HCT116 (cell line): ENCODE results near the gene ZNF74. TPM values are rescaled to one million over a fixed set of nuclear protein-coding genes. Genes with fewer than 3 reads are reported as not detected.

Experiments used
- ATAC-seq: fragments of 200-7000 bp; cut with Tn5 transposase; 2 replicates; pipeline ENCODE4 v1.9.1; 2020; ENCODE audit warnings: mild to moderate bottlenecking, moderate library complexity
- BruUV-seq: library from RNA; stranded (reverse); fragments of 400-500 nt; replicated peaks from 2 replicates; lab custom pipeline; 2021; lab: Mats Ljungman, UMichigan
- CTCF ChIA-PET: fragments of 300-600 bp; sonication (Branson Sonifier 250); formaldehyde crosslinking; loops from one replicate; lab custom pipeline; 2021; ENCODE audit warnings: antibody characterized with exemption; lab: Charles Lee
- POLR2A ChIA-PET: fragments of 300-600, 350-600 bp; sonication (Branson Sonifier 250); formaldehyde crosslinking; loops from one replicate; lab custom pipeline; 2021; ENCODE audit warnings: antibody characterized with exemption; lab: Charles Lee
- RAD21 ChIA-PET, 2 experiments: fragments of 300-600 bp; sonication (Branson Sonifier 250); formaldehyde crosslinking; loops; one replicate each; lab custom pipeline; 2023; ENCODE audit warnings: low total read pairs in 2 of 2; ENCODE audit not compliant: uncharacterized antibody in 2 of 2, unreplicated experiment in 2 of 2, low non-redundant PET in 1 of 2; lab: Charles Lee
- DNase-seq: peaks from one replicate; pipeline ENCODE4 v3.0.0-alpha.2; 2010; ENCODE audit warnings: low read depth, low spot score
- H2AFZ ChIP-seq: fragments of 200-600 bp; shearing (Covaris generic), sonication (generic); 2 replicates; pipeline ENCODE4 v1.6.1; 2017; ENCODE audit warnings: low read depth, mixed run types, mixed read lengths, antibody characterized with exemption, low read length; ENCODE audit not compliant: poor library complexity, severe bottlenecking
- H3K27ac ChIP-seq: 2 replicates; pipeline ENCODE4 v1.5.1; 2012; ENCODE audit warnings: low read depth, low read length
- H3K27me3 ChIP-seq: fragments of 200-600 bp; sonication (generic); 2 replicates; pipeline ENCODE4 v1.6.1; 2016; ENCODE audit warnings: mixed run types, low read length, mixed read lengths; ENCODE audit not compliant: insufficient read depth
- H3K36me3 ChIP-seq, 2 experiments: fragments of 200-500 bp in 1 of 2; fragments of 200-600 bp in 1 of 2; sonication (Bioruptor generic) in 1 of 2; sonication (generic) in 1 of 2; 2 replicates each; pipeline versions ENCODE4 v1.5.1 to v1.6.1; 2014 to 2016; ENCODE audit warnings: low read length in 2 of 2, inconsistent platforms in 1 of 2, mixed read lengths in 1 of 2, mixed run types in 1 of 2; ENCODE audit not compliant: insufficient read depth in 2 of 2, control insufficient read depth in 1 of 2
- H3K4me1 ChIP-seq, 2 experiments: fragments of 200-600 bp in 1 of 2; sonication (generic) in 1 of 2; 2 replicates each; pipeline versions ENCODE4 v1.5.1 to v1.6.1; 2012 to 2017; ENCODE audit warnings: low read length in 2 of 2, inconsistent platforms in 1 of 2, mild to moderate bottlenecking in 1 of 2, mixed read lengths in 1 of 2, mixed run types in 1 of 2, moderate library complexity in 1 of 2; ENCODE audit not compliant: insufficient read depth in 2 of 2, control insufficient read depth in 1 of 2
- H3K4me2 ChIP-seq: fragments of 200-600 bp; sonication (generic); 2 replicates; pipeline ENCODE4 v1.6.1; 2017; ENCODE audit warnings: mixed run types, low read length, mixed read lengths
- H3K4me3 ChIP-seq, 2 experiments: fragments of 200-600 bp in 1 of 2; sonication (generic) in 1 of 2; replicated peaks in 1 of 2; 2 replicates each; pipeline ENCODE4 v1.5.1; 2011 to 2016; ENCODE audit warnings: low read length in 2 of 2, control low read depth in 1 of 2, low read depth in 1 of 2, mild to moderate bottlenecking in 1 of 2, mixed read lengths in 1 of 2, mixed run types in 1 of 2
- H3K79me2 ChIP-seq: fragments of 200-600 bp; sonication (generic); 2 replicates; pipeline ENCODE4 v1.6.1; 2017; ENCODE audit warnings: mild to moderate bottlenecking, mixed run types, low read length, moderate library complexity, mixed read lengths; ENCODE audit not compliant: insufficient read depth
- H3K9ac ChIP-seq: fragments of 200-600 bp; sonication (generic); 2 replicates; pipeline ENCODE4 v1.6.1; 2016; ENCODE audit warnings: low read length, mixed read lengths
- H3K9me2 ChIP-seq: fragments of 200-600 bp; sonication (generic), shearing (Covaris generic); 2 replicates; pipeline ENCODE4 v1.6.1; 2017; ENCODE audit warnings: mixed run types, mild to moderate bottlenecking, moderate library complexity; ENCODE audit not compliant: insufficient read depth
- H3K9me3 ChIP-seq, 2 experiments: fragments of 200-500 bp in 1 of 2; fragments of 200-600 bp in 1 of 2; sonication (Bioruptor generic) in 1 of 2; sonication (generic) in 1 of 2; 2 replicates each; pipeline ENCODE4 v1.6.1; 2014 to 2017; ENCODE audit warnings: low read length in 2 of 2, mixed read lengths in 2 of 2, inconsistent platforms in 1 of 2, low read depth in 1 of 2, mild to moderate bottlenecking in 1 of 2, mixed run types in 1 of 2, moderate library complexity in 1 of 2; ENCODE audit not compliant: control insufficient read depth in 1 of 2, insufficient read depth in 1 of 2
- H4K20me1 ChIP-seq: fragments of 200-600 bp; sonication (generic), shearing (Covaris generic); 2 replicates; pipeline ENCODE4 v1.6.1; 2017; ENCODE audit warnings: mixed run types, mild to moderate bottlenecking, moderate library complexity; ENCODE audit not compliant: insufficient read depth
- ATF3 ChIP-seq: IDR thresholded peaks from 2 replicates; pipeline ENCODE4 v1.6.1; 2012
- CBX3 ChIP-seq: IDR thresholded peaks from 2 replicates; pipeline ENCODE4 v1.6.1; 2012; ENCODE audit warnings: low read depth
- CEBPB ChIP-seq: IDR thresholded peaks from 2 replicates; pipeline ENCODE4 v1.6.1; 2012; ENCODE audit warnings: low read depth
- ELF1 ChIP-seq: IDR thresholded peaks from 2 replicates; pipeline ENCODE4 v1.6.1; 2012; ENCODE audit warnings: low read depth, borderline replicate concordance
- EZH2 ChIP-seq: fragments of 200-600 bp; sonication (generic); IDR thresholded peaks from 2 replicates; pipeline ENCODE4 v1.6.1; 2017; ENCODE audit warnings: antibody characterized with exemption, mixed run types
- EZH2phosphoT487 ChIP-seq: fragments of 200-600 bp; IDR thresholded peaks from 2 replicates; pipeline ENCODE4 v1.6.1; 2018; ENCODE audit warnings: antibody characterized with exemption, borderline replicate concordance
- FOSL1 ChIP-seq: IDR thresholded peaks from 2 replicates; pipeline ENCODE4 v1.6.1; 2012; ENCODE audit warnings: low read depth
- SRF ChIP-seq: IDR thresholded peaks from 2 replicates; pipeline ENCODE4 v1.6.1; 2012; ENCODE audit warnings: low read depth
- ZFX ChIP-seq: fragments of 450-650 bp; IDR thresholded peaks from 2 replicates; pipeline ENCODE4 v1.6.1; 2017
- ZNF274 ChIP-seq: fragments of 200-500 bp; sonication (Bioruptor generic); IDR thresholded peaks from 2 replicates; pipeline ENCODE4 v1.6.1; 2014; ENCODE audit warnings: mild to moderate bottlenecking, low read depth, low read length, inconsistent platforms
- intact Hi-C: fragments of 100-400 bp; cut with micrococcal nuclease; formaldehyde crosslinking; loops from 2 replicates; pipeline ENCODE4 v1.10.0; 2022
- total RNA-seq: library from RNA; stranded (reverse); gene quantifications from one replicate; pipeline ENCODE4 v1.2.1, GENCODE V29; 2021; ENCODE audit not compliant: unreplicated experiment

The ZNF74 gene
- total RNA-seq, 1 experiment from 2014 or later: 15.4 TPM

DNA sequence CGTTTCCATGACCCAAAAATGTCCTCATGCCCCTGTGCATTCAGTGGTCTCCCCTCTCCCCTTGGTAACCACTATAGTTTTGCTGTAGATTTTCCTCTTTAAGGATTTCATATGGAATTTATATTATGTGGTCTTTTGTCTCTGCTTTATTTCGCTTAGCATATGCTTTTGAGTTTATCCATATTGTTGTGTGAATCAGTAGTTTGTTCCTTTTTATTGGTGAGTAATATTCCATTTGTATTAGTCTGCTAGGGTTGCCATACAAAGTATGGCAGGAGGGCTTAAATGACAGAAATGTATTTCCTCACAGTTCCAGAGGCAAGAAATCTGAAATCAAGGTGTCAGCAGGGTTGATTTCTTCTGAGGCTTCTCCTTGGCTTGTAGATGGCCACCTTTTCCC lies 3.5 kb downstream of the ZNF74 start:
- ATAC-seq (no peak), DNase-seq (no peak)
- H3K9ac ChIP-seq: no peak overlapping the region
- H4K20me1 ChIP-seq: no peaks in the 10 kb centered on the region
- no peak overlapping the region for H3K4me3 ChIP-seq
- no TSS peak for BruUV-seq
- no peaks in the 10 kb centered on the region for H3K27me3 ChIP-seq
- intact Hi-C loops: no loop called here
- peaks cover 7% of the 10 kb centered on the region; the same call in 1 of the 2 replicates for H3K79me2 ChIP-seq
- H3K27ac ChIP-seq: no peak overlapping the region
- ChIA-PET CTCF (no interaction called here), POLR2A (interaction anchor here (0.6 kb wide), 1 partner anchor 21 kb away, joined by 3 read pairs; no protein-coding TSS in a partner anchor), RAD21 (no interaction called here)
- H3K4me1 ChIP-seq: peaks cover 9 to 22% of the 10 kb centered on the region in 2 experiments
- H2AFZ ChIP-seq: no peak overlapping the region
- no peaks in the 10 kb centered on the region for H3K9me2 ChIP-seq
- no peaks in the 10 kb centered on the region for H3K9me3 ChIP-seq
- TF ChIP-seq CEBPB (no peak), ELF1 (no peak), ZNF274 (no peak), SRF (no peak), CBX3 (no peak)
- H3K4me2 ChIP-seq: no peak overlapping the region
- no peaks in the 10 kb centered on the region; a peak in 2 of 4 replicates for H3K36me3 ChIP-seq

DNA sequence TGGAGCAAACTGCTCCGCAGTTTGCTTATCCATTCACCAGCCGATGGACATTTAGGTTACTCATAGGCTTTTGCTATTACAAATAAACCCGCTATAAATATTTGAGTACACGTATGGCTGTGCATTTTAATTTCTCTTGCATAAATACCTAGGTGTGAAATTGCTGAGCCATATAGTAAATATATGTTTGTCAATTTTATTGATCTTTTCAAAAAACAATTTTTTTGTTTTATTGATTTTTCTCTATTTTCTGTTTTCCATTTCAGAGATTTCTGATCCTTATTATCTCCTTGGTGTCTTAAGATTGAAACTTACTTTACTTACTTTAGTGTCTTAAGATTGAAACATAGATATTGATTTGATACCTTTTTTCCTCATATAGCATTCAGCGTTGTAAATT lies 4.5 kb downstream of the ZNF74 start:
- TF ChIP-seq ZFX (no peak), FOSL1 (no peak), EZH2phosphoT487 (no peak), ATF3 (no peak), EZH2 (no peak), ELF1 (no peak)
- TF ChIP-seq, all 23 proteins: peak for 0
- POLR2A ChIA-PET: no interaction called here
- RAD21 ChIA-PET: no interaction called here
- no peaks in the 10 kb centered on the region for H3K9me2 ChIP-seq
- CTCF ChIA-PET: interaction anchor here (0.7 kb wide), 1 partner anchor 317 kb away, joined by 3 read pairs; no protein-coding TSS in a partner anchor
- no peak overlapping the region for H2AFZ ChIP-seq
- no peak overlapping the region for H3K4me3 ChIP-seq
- intact Hi-C loops: no loop called here
- no peaks in the 10 kb centered on the region for H3K9me3 ChIP-seq
- no peaks in the 10 kb centered on the region for H3K27me3 ChIP-seq
- H3K79me2 ChIP-seq: peaks cover 7% of the 10 kb centered on the region; the same call in 1 of the 2 replicates
- no peaks in the 10 kb centered on the region for H4K20me1 ChIP-seq
- H3K27ac ChIP-seq: no peak overlapping the region
- H3K4me1 ChIP-seq: peaks cover 7 to 16% of the 10 kb centered on the region in 2 experiments
- H3K4me2 ChIP-seq: no peak overlapping the region
- ATAC-seq: no peak
- DNase-seq: no peak
- no TSS peak for BruUV-seq
- H3K9ac ChIP-seq: no peak overlapping the region
- H3K36me3 ChIP-seq: peaks cover 0 to 1% of the 10 kb centered on the region in 2 experiments; a peak in 2 of 4 replicates
